Mammary epithelial cell (primary cell): ENCODE data around the gene CA11.

Experiments used
- EZH2 ChIP-seq: IDR thresholded peaks from 2 replicates; pipeline ENCODE4 v1.6.1; 2012; ENCODE audit warnings: low read length, inconsistent platforms, borderline replicate concordance
- TF ChIP-seq, protein P1 (sequence below), 2 donors: IDR thresholded peaks in 1 of 2; conservative IDR thresholded peaks in 1 of 2; 2 replicates each; pipeline ENCODE4 v1.5.1; 2011 to 2012; ENCODE audit warnings: inconsistent platforms in 2 of 2, low read length in 2 of 2, mild to moderate bottlenecking in 2 of 2, control low read depth in 1 of 2, low read depth in 1 of 2; ENCODE audit not compliant: insufficient read depth in 1 of 2; ENCODE audit errors: extremely low read depth in 1 of 2

DNA sequence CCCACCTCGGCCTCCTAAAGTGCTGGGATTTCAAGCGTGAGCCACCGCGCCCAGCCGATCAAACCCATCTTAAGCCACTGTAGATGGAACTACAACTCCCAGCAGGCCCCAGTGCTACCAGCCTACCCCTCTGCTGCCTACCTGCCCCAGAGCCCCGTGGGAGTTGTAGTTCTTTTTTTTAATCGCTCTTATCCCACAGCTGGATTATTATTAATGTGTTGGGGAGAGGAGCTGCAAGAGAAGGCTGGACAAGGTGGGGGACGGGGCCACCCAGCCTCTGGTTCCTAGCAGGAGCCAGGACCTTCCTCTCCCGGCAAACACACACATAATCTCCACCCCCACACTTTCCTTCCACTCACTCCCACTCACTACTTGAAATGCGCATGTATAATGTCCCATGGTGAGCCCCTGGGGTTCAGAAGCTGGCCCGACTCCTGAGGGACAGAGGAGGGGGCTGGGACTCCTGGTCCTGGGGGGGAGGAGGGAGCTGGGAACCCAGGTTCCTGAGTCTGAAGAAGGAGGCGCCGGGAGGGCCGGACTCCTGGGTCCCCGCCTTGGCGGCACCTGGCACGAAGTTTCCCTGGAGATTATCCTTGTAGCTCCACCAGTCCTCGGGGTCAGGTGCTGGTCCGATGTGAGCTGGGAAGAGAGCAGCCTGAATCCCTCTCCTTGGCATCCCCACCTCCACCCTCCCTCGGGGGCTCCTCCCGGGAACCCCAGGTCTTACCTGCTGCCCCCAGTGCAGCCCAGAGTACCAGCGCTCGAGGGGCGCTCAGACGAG is 958 bp downstream of the CA11 start:
- TF ChIP-seq, protein P1, sequence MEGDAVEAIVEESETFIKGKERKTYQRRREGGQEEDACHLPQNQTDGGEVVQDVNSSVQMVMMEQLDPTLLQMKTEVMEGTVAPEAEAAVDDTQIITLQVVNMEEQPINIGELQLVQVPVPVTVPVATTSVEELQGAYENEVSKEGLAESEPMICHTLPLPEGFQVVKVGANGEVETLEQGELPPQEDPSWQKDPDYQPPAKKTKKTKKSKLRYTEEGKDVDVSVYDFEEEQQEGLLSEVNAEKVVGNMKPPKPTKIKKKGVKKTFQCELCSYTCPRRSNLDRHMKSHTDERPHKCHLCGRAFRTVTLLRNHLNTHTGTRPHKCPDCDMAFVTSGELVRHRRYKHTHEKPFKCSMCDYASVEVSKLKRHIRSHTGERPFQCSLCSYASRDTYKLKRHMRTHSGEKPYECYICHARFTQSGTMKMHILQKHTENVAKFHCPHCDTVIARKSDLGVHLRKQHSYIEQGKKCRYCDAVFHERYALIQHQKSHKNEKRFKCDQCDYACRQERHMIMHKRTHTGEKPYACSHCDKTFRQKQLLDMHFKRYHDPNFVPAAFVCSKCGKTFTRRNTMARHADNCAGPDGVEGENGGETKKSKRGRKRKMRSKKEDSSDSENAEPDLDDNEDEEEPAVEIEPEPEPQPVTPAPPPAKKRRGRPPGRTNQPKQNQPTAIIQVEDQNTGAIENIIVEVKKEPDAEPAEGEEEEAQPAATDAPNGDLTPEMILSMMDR (conservative IDR thresholded peaks at IDR 0.05 in 1 of 2, IDR thresholded peaks at IDR 0.05 in 1 of 2; ENCODE audit: extremely low read depth in 1 of 2, insufficient read depth in 1 of 2, low read depth in 1 of 2, low read length in 2 of 2): no peak
- no peak for TF ChIP-seq EZH2
